Effector CD4-positive, alpha-beta T cell (primary cell): ENCODE results near the gene CTLA4.
A peak's percentile ranks its signal among the peaks of the same experiment; 100 is the strongest.

Experiments used
- DNase-seq: peaks from one replicate; pipeline ENCODE4 v3.0.0-alpha.2; 2020
- total RNA-seq: gene quantifications from one replicate; lab custom pipeline; 2026; lab: John Stamatoyannopoulos, UW

CTLA4 gene
- 154 reads per million, percentile 89 among the genes with 10 or more reads in this experiment for total RNA-seq

DNA sequence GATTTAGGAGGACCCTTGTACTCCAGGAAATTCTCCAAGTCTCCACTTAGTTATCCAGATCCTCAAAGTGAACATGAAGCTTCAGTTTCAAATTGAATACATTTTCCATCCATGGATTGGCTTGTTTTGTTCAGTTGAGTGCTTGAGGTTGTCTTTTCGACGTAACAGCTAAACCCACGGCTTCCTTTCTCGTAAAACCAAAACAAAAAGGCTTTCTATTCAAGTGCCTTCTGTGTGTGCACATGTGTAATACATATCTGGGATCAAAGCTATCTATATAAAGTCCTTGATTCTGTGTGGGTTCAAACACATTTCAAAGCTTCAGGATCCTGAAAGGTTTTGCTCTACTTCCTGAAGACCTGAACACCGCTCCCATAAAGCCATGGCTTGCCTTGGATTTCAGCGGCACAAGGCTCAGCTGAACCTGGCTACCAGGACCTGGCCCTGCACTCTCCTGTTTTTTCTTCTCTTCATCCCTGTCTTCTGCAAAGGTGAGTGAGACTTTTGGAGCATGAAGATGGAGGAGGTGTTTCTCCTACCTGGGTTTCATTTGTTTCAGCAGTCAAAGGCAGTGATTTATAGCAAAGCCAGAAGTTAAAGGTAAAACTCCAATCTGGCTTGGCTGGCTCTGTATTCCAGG is at the start of gene CTLA4:
TSS of gene CTLA4 (plus strand) at position 211 of the 640 bp plus-strand sequence. CDS start at position 383, 172 bp downstream.
- DNase-seq: no peak

GRCh38 chr2:203818656-203819055 is 48.9 kb upstream of the CTLA4 start:
- DNase-seq: no peak

DNA sequence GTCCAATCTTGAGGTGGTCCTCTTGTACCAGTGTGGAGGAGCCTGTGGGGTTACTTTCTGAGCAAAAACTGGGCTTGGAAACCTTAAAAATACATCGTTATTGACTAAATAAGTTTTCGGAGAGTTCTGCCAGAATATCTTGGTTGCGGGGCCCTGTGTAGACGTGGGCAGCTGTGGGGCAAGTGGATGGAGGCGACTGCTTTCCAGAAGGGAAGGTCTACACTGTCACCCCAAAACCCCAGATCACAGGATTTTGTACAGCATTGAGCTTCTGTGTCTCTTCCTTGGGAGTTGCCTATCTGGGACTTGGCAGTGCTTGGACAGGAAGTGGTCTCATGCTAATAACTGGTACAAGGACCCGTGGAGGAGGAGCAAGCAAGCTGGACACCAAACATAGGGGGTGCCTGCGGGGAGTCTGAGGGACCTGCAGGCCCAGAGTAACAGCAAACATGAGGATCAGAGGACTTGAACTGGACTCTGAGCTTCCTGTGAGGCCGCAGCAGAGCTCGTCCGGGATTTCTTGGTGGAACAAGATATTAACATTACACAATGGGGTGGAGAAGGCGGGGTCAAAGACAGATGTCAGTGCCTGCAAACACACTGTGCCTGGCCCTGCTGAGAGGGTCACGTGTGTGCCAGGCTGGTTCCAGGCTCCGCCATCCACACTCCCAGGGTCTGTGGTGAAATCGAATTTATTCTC is 48.0 kb upstream of the CTLA4 start:
- DNase-seq: no peak

DNA sequence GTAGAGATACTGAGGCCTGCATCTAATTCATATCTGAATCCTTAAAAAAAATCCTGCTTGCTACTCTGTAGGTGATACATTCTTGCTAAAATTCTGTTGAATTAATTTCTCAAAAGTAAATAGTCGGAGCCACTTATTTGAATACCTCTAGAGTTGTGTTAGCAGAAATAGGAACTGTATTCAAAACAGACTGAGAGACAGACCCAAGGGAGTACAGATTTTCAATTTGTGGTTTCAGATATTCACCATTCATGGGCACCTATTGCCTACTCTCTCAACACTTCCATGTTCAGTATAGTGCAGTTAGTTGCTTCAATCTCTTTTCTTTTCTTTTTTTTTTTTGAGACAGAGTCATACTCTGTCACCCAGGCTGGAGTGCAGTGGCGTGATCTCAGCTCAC is 46.6 kb upstream of the CTLA4 start:
- no peak for DNase-seq

DNA sequence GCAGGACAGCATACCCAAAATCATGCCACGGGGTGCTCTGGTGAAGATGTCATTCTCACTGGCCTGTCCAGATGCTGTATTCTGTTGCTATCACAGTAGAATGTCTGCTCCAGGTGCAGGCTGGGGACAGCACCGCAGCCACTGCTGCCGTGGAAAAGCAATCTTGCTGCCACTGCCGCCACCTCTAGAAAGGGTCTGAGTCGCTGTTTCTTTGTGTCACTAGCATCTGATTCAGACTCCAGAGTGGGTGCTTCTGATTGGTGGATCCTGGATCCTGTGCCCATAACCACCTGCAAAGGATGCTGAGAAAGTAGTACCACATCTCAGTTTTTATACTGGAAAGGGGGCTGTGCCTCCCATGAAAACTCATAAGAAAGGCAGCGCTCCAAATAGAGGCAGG is 45.3 kb upstream of the CTLA4 start:
- DNase-seq: no peak

GRCh38 chr2:203823173-203823572 is 44.4 kb upstream of the CTLA4 start:
- DNase-seq: no peak

GRCh38 chr2:203824057-203824456 is 43.5 kb upstream of the CTLA4 start:
- no peak for DNase-seq

GRCh38 chr2:203824603-203825002 is 43.0 kb upstream of the CTLA4 start:
- no peak for DNase-seq

- no peak for DNase-seq
These were observed 40.9 kb upstream of the CTLA4 start for GRCh38 chr2:203826704-203827103.

- no peak for DNase-seq
These were observed 37.1 kb upstream of the CTLA4 start for GRCh38 chr2:203830304-203831055.

DNA sequence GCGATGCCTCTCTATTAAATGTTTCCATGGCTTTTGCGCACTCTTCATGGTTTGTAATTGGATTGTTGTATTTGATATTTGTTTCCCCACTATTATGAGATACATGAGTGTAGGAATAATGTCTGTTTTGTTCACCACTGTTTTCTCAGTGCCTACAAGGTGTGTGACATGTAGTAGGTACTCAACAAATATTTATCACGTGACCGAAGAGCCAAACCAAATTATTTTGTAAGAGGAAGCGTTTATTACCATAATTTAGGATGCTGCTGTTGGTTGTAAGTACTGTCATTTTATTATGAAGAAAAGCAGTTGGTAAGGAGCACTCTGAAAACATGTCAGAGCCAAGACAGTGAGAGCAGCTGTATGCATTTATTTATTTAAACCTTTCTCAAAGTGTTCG is 32.2 kb upstream of the CTLA4 start:
- DNase-seq: no peak

GRCh38 chr2:203835892-203836800 is 31.4 kb upstream of the CTLA4 start:
- DNase-seq: no peak

- no peak for DNase-seq
These were observed 26.8 kb upstream of the CTLA4 start for GRCh38 chr2:203840655-203841205.

DNA sequence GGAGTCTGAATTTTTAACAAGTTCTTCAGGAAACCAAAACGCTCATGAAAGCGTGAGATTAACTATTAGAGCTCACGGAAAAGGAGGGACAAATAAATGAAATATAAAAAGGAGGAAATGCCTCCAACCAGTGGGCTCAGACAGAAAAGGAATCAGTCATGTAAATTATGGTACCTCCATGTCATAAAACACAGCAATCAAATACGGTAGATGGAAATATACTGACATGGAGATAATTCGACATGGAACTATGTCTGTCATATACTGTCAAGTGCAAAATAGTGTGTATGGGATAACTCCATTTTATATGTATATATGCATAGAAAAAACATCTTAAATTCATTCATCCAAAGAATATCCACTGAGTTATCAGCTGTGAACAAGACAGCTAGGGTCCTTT is 25.9 kb upstream of the CTLA4 start:
- DNase-seq: no peak

- no peak for DNase-seq
These were observed 25.2 kb upstream of the CTLA4 start for GRCh38 chr2:203842373-203842772.

DNA sequence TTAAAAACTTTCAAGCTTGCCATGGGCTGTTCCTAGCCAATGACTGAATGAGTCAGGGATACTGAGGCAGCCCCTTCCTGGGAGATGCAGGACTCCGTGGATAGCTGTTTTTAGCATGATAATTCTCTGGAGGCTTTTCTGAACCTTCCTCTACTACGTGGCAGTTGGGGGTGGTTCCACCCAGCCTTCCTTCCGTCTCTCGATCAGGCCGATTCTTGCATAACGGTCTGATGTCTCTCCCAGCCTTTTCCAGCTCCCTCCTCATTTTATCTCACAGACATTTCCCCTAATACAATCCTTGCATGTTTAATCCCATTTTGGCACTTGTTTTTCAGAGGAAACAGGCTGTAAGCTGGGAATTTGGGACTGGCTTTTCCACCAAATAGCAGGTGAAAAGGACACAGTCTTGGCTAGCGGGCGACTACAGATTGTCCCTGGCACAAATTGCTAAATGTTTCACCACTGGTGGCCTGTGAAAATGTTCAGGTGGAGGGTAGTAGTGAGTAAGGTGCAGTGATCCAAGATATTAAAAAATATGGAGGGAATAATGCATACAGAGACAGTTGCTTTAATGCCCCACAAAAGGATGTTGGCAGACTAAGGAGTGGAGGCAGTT is 21.0 kb upstream of the CTLA4 start:
- no peak for DNase-seq

- DNase-seq: no peak
These were observed 18.6 kb upstream of the CTLA4 start for GRCh38 chr2:203849010-203849409.

DNA sequence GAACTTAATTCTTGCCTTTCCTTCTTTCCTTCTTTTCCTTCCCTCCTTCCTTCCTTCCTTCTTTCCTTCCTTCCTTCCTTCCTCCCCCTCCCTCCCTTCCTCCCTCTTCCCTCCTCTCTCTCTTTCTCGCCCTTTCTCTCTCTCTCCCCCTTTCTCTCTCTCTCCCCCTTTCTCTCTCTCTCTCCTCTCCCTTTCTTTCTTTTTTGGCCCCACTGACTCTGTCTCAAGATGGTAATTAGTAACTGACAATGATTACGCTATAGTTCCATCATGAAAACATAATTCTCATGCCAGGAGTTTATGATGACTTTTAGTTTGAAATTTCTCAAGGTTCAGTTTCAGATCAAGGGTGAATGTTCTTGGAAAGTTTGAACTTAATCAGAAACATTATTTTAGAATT is 14.8 kb upstream of the CTLA4 start:
- DNase-seq: no peak

DNA sequence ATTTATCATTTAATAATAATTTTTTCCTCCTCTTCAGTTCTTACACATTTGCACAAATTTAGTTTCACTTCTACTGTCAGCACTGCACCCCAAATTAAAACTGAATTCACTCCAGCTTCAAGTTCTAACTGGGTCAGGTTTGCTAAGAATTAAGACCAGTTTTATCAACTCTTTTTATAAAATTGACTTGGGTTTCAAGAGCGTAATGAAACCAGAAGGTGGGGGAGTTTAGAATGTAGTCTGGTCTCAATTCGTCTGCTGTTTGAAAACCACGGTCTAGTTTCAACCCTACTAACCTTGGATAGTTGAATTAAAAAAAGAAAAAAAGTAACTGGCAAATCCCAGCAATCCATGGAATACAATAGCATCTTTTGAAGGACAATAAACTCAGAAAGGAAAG is 14.3 kb upstream of the CTLA4 start:
- DNase-seq: no peak

DNA sequence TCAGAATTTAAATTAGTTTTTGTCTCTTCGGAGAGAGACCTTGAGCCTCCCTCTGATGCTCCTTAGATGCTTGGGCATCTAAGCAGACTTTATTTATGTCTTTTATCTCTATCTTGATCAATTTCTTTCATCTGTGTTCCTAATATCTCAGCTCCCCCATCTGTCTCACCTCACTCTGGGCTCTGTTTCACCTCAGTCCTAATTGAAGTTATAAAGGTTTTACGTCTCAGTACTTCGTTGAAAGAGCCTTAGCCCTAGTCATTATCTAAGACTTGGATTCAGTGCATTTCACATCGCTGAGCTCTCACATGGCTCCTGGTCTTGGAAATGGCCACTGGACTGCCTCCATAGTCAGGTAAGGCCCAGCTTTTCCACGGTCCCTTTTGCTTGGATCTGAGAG is 13.8 kb upstream of the CTLA4 start:
- no peak for DNase-seq

DNA sequence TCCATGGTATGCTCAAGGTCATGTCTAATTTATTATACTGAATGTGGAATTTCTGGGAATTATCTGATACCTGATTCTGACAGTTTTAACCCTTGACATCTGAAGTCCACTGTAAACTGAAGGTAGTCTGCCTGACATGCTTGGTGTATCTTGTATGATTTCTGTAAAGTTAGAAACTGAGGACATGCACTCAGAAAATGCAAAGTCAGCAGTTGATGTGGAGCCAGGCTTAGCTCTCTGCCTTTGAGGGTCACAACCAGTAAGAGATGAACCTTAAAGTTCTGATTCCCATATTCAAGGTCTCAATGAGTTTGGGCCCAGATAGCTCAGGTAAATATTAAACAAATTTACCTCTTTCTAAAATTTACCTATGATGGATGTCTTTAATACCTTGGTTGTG is 12.3 kb upstream of the CTLA4 start:
- no peak for DNase-seq

GRCh38 chr2:203857656-203858055 is 9.9 kb upstream of the CTLA4 start:
- no peak for DNase-seq
